HEK293 (cell line): ENCODE measurements around the gene MIB2.

ENCODE experiments used
- KLF7 ChIP-seq: fragments of 450-650 bp; formaldehyde crosslinking; IDR thresholded peaks from 2 replicates; pipeline ENCODE4 v1.5.1; 2016; ENCODE audit warnings: missing biosample characterization, missing genetic modification characterization, borderline replicate concordance
- PRDM6 ChIP-seq: fragments of 450-650 bp; formaldehyde crosslinking; IDR thresholded peaks from 2 replicates; pipeline ENCODE4 v1.5.1; 2017; ENCODE audit warnings: missing biosample characterization, missing genetic modification characterization
- TRIM28 ChIP-seq: IDR thresholded peaks from 2 replicates; pipeline ENCODE4 v1.6.1; 2011; ENCODE audit warnings: low read length, control low read depth, borderline replicate concordance
- TSHZ1 ChIP-seq: fragments of 450-650 bp; formaldehyde crosslinking; IDR thresholded peaks from 2 replicates; pipeline ENCODE4 v1.5.1; 2016; ENCODE audit warnings: missing biosample characterization, missing genetic modification characterization, borderline replicate concordance
- ZBTB21 ChIP-seq: fragments of 450-650 bp; formaldehyde crosslinking; IDR thresholded peaks from 2 replicates; pipeline ENCODE4 v1.5.1; 2017; ENCODE audit warnings: missing biosample characterization, missing genetic modification characterization
- ZBTB6 ChIP-seq: fragments of 450-650 bp; formaldehyde crosslinking; IDR thresholded peaks from 2 replicates; pipeline ENCODE4 v1.5.1; 2017; ENCODE audit warnings: missing biosample characterization, missing genetic modification characterization
- ZNF10 ChIP-seq: fragments of 450-650 bp; formaldehyde crosslinking; IDR thresholded peaks from 2 replicates; pipeline ENCODE4 v1.5.1; 2017; ENCODE audit warnings: missing biosample characterization, missing genetic modification characterization
- ZNF148 ChIP-seq: fragments of 450-650 bp; formaldehyde crosslinking; IDR thresholded peaks from 2 replicates; pipeline ENCODE4 v1.5.0; 2017; ENCODE audit warnings: missing biosample characterization, missing genetic modification characterization, borderline replicate concordance
- ZNF157 ChIP-seq: fragments of 450-650 bp; formaldehyde crosslinking; IDR thresholded peaks from 2 replicates; pipeline ENCODE4 v1.5.1; 2016; ENCODE audit warnings: missing biosample characterization, missing genetic modification characterization
- ZNF202 ChIP-seq: fragments of 450-650 bp; formaldehyde crosslinking; IDR thresholded peaks from 2 replicates; pipeline ENCODE4 v1.5.1; 2016; ENCODE audit warnings: missing biosample characterization, missing genetic modification characterization, borderline replicate concordance
- ZNF223 ChIP-seq: fragments of 450-650 bp; formaldehyde crosslinking; IDR thresholded peaks from 2 replicates; pipeline ENCODE4 v1.5.1; 2016; ENCODE audit warnings: missing biosample characterization, missing genetic modification characterization
- ZNF280C ChIP-seq: fragments of 450-650 bp; formaldehyde crosslinking; IDR thresholded peaks from 2 replicates; pipeline ENCODE4 v1.5.1; 2016; ENCODE audit warnings: missing biosample characterization, missing genetic modification characterization
- ZNF341 ChIP-seq: fragments of 450-650 bp; formaldehyde crosslinking; IDR thresholded peaks from 2 replicates; pipeline ENCODE4; 2016; ENCODE audit warnings: low read depth, missing biosample characterization, missing genetic modification characterization
- ZNF404 ChIP-seq: fragments of 450-650 bp; formaldehyde crosslinking; IDR thresholded peaks from 2 replicates; pipeline ENCODE4 v1.5.1; 2017; ENCODE audit warnings: missing biosample characterization, missing genetic modification characterization
- ZNF488 ChIP-seq: fragments of 450-650 bp; formaldehyde crosslinking; IDR thresholded peaks from 2 replicates; pipeline ENCODE4 v1.5.1; 2016; ENCODE audit warnings: missing biosample characterization, missing genetic modification characterization
- ZNF518A ChIP-seq: fragments of 450-650 bp; formaldehyde crosslinking; conservative IDR thresholded peaks from 2 replicates; pipeline ENCODE4 v1.5.1; 2016; ENCODE audit warnings: low read depth, missing biosample characterization, missing genetic modification characterization
- ZNF530 ChIP-seq: fragments of 450-650 bp; formaldehyde crosslinking; IDR thresholded peaks from 2 replicates; pipeline ENCODE4 v1.5.1; 2016; ENCODE audit warnings: low read depth, missing biosample characterization, missing genetic modification characterization
- ZNF560 ChIP-seq: fragments of 450-650 bp; formaldehyde crosslinking; IDR thresholded peaks from 2 replicates; pipeline ENCODE4 v1.5.1; 2017; ENCODE audit warnings: missing biosample characterization, missing genetic modification characterization, borderline replicate concordance
- ZNF785 ChIP-seq: fragments of 450-650 bp; formaldehyde crosslinking; IDR thresholded peaks from 2 replicates; pipeline ENCODE4 v1.5.1; 2016; ENCODE audit warnings: missing biosample characterization, missing genetic modification characterization
- ZNF791 ChIP-seq: fragments of 450-650 bp; formaldehyde crosslinking; IDR thresholded peaks from 2 replicates; pipeline ENCODE4 v1.5.1; 2016; ENCODE audit warnings: missing biosample characterization, missing genetic modification characterization
- ZSCAN30 ChIP-seq: fragments of 450-650 bp; IDR thresholded peaks from 2 replicates; pipeline ENCODE4 v1.5.1; 2018; ENCODE audit warnings: missing biosample characterization, mild to moderate bottlenecking, missing genetic modification characterization, moderate library complexity

The MIB2 gene

GRCh38 chr1:1614954-1615255 is 395 bp upstream of the MIB2 start (continued):
- TF ChIP-seq TSHZ1 (tag by site-specific recombination), result no peak
- TF ChIP-seq ZNF280C, result no peak
- TF ChIP-seq ZNF10, result no peak
- no peak for TF ChIP-seq ZBTB6 (tag by site-specific recombination)
- no peak for TF ChIP-seq ZNF202 (tag by site-specific recombination)
- TF ChIP-seq ZNF791 (tag by site-specific recombination), result no peak
- TF ChIP-seq KLF7 (tag by site-specific recombination), result peak; percentile 12; the same call in 1 of the 2 replicates
- TF ChIP-seq ZNF518A, result no peak
- no peak for TF ChIP-seq ZNF530 (tag by site-specific recombination)
- TF ChIP-seq PRDM6, result no peak
- no peak for TF ChIP-seq ZNF404
- no peak for TF ChIP-seq ZNF785 (tag by site-specific recombination)
- no peak for TF ChIP-seq ZNF148 (tag by site-specific recombination)
- TF ChIP-seq ZNF223 (tag by site-specific recombination), result no peak
- TF ChIP-seq ZNF488 (tag by site-specific recombination), result no peak
- TF ChIP-seq ZNF560, result no peak
- TF ChIP-seq TRIM28, result no peak
- no peak for TF ChIP-seq ZBTB21 (tag by site-specific recombination)
- TF ChIP-seq ZNF341, result no peak
- TF ChIP-seq ZNF157 (tag by site-specific recombination), result no peak
- no peak for TF ChIP-seq ZSCAN30 (tag by site-specific recombination)
